Hepatocyte (in vitro differentiated cells): ENCODE results near the gene NDUFC2.

ENCODE experiments used
- EZH2 ChIP-seq: fragments of 200-600 bp; sonication (generic); IDR thresholded peaks from 2 replicates; pipeline ENCODE4 v1.6.1; 2016; ENCODE audit warnings: antibody characterized with exemption, mild to moderate bottlenecking, borderline replicate concordance
- EZH2phosphoT487 ChIP-seq: fragments of 200-600 bp; sonication (generic); IDR thresholded peaks from one replicate; pipeline ENCODE4 v1.6.1; 2018; ENCODE audit warnings: antibody characterized with exemption, mild to moderate bottlenecking, low read depth, moderate library complexity; ENCODE audit not compliant: unreplicated experiment, severe bottlenecking
- TF ChIP-seq, protein P1 (sequence below): fragments of 200-600 bp; sonication (generic); IDR thresholded peaks from 2 replicates; pipeline ENCODE4 v1.5.1; 2016; ENCODE audit warnings: antibody characterized with exemption, mild to moderate bottlenecking; ENCODE audit not compliant: poor library complexity

DNA sequence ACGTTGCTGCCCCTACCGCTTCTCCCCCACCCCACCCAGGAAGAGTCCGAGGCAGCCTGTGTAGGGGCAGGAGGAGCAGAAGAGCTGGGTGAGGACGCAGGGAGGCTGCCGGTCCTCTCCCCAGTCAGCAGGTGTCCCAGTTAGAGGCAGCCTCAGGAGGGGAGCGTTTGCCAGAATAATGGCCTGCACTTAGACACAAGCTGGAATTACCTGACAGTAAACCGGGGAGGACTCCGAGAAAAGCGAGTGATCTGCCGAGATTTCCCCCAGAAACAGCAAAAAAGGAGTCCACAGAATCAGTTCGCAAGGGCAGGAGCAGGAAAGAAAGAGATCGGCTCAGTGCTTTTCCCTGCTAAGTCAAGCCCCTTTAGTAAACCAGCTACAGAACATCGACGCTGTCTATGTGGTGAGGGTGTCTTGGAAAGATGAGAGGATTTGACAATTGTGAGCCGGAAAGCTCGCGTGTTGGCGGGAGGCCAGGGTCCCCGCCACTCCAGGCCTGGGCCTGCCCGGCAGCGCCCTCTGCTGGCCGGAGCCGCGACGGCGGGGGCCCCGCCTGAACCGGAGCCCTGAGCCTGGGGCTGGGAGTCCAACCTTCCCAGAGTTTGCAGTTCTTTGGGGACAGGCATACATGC is 33.7 kb downstream of the NDUFC2 start:
- TF ChIP-seq, protein P1, sequence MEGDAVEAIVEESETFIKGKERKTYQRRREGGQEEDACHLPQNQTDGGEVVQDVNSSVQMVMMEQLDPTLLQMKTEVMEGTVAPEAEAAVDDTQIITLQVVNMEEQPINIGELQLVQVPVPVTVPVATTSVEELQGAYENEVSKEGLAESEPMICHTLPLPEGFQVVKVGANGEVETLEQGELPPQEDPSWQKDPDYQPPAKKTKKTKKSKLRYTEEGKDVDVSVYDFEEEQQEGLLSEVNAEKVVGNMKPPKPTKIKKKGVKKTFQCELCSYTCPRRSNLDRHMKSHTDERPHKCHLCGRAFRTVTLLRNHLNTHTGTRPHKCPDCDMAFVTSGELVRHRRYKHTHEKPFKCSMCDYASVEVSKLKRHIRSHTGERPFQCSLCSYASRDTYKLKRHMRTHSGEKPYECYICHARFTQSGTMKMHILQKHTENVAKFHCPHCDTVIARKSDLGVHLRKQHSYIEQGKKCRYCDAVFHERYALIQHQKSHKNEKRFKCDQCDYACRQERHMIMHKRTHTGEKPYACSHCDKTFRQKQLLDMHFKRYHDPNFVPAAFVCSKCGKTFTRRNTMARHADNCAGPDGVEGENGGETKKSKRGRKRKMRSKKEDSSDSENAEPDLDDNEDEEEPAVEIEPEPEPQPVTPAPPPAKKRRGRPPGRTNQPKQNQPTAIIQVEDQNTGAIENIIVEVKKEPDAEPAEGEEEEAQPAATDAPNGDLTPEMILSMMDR = peak; percentile 100
- TF ChIP-seq EZH2 = no peak
- TF ChIP-seq EZH2phosphoT487 = no peak
